ENCODE data around the gene NTF4. TPM values are rescaled to one million over a fixed set of nuclear protein-coding genes. Genes with fewer than 3 reads are reported as not detected.

NTF4 gene, protein sequence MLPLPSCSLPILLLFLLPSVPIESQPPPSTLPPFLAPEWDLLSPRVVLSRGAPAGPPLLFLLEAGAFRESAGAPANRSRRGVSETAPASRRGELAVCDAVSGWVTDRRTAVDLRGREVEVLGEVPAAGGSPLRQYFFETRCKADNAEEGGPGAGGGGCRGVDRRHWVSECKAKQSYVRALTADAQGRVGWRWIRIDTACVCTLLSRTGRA
- total RNA-seq: not detected

DNA sequence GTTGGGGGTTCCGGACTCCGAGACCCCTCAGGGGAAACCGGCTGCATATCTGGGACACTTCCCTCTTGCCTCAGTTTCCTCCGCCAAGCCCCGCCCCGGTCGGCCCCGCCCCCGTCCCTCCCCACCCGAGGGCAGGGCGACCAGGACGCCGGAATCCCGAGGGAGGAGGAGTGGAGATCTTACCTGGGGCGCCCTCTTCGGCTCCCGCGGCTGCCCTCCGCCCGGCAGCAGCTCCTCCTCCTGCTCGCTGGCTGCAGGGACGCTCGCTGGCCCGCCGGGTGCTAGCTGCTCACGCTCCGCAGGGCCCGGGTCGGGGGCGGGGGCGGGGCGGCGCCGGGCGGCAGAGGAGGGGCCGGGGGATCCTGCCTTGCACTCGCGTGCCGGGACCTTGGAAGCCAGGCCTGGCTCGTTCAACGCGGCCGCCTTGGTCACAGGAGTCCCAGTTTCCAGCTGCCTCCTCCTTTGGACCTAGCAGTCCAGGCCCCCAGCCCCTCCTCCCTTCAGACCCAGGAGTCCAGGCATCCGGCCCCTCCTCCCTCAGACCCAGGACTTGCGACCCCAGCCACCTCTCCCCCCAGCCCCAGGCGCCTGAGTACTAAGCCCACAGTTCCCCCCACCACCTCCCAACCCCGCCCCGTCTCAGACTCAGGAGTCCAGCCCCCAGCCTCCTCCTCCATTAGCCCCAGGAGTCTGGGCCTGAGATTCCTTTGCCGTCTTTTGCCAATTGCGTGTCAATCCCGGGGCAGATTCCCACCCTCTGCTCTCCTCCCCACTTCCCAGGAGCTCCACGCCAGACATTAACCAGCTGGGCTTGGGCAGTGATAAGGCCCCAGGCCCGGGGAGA lies at the start of gene NTF4:
NTF4 (minus strand) TSS at position 51 of the 844 bp plus-strand sequence. CDS start 2,821 bp downstream, outside the sequence.
- Mint-ChIP-seq H3K4me3 (no peak within 1 kb of the TSS), H3K4me1 (ENCODE audit: low read depth) (no peaks in the 10 kb centered on the region), H3K9me3 (no peaks in the 10 kb centered on the region), H3K36me3 (ENCODE audit: low read depth) (no peaks in the 10 kb centered on the region), H3K27me3 (peaks cover 51% of the 10 kb centered on the region), H3K27ac (no peak within 1 kb of the TSS)
- CTCF ChIA-PET: no interaction called here
- ATAC-seq: peak; percentile 45
- POLR2A ChIA-PET: no interaction called here
- no peak for DNase-seq
- TF ChIP-seq, protein P1, sequence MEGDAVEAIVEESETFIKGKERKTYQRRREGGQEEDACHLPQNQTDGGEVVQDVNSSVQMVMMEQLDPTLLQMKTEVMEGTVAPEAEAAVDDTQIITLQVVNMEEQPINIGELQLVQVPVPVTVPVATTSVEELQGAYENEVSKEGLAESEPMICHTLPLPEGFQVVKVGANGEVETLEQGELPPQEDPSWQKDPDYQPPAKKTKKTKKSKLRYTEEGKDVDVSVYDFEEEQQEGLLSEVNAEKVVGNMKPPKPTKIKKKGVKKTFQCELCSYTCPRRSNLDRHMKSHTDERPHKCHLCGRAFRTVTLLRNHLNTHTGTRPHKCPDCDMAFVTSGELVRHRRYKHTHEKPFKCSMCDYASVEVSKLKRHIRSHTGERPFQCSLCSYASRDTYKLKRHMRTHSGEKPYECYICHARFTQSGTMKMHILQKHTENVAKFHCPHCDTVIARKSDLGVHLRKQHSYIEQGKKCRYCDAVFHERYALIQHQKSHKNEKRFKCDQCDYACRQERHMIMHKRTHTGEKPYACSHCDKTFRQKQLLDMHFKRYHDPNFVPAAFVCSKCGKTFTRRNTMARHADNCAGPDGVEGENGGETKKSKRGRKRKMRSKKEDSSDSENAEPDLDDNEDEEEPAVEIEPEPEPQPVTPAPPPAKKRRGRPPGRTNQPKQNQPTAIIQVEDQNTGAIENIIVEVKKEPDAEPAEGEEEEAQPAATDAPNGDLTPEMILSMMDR (IDR thresholded peaks at IDR 0.05): no peak
- intact Hi-C loops (cut with micrococcal nuclease): no loop called here

DNA sequence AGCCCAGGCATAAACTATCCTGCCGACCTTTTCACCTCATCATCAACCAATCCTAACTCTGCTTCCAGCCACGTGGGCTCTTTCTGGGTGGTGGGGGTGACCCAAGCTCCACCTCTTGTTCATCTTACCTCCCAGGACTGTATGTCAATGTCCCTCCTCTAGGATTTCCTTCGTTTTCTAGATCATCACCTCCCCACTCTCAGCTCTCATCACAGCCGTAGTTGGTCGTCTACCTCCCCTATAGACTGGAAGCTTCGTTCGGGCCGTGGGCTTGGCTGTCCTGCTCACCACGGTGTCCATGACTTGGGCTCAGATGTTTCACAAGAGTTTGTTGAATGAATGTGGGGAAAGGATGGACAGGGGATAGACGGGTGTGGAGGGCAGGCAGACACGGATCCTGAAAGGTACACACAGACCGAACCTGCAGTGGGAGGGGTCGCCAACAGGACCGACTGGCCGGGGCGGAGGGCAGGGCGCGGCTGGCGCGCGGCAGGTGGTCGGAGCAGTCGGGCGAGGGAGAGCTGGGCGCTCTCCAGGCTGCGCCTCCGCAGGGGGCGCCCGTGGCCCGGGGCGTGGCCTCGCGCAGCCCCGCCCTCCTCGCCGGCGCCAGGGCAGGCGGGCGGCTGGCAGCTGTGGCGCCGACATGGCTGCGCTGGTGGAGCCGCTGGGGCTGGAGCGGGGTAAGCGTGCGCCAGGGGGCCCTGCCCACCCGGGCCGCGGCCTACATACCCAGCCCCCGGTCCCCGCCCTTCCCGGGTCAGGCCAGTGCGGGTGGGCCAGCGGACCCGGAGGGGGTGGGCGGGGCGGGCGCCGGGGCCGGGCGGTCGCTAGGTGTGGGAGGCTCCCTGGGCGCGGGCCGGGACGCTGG lies 49.4 kb upstream of the NTF4 start, which contains the start of gene LIN7B:
LIN7B (plus strand) TSS at position 609 of the 868 bp plus-strand sequence; CDS start at position 644, 35 bp downstream.
- ChIA-PET POLR2A (interaction anchor here (0.9 to 3.4 kb wide), 9 partner anchors 9 to 120 kb away, joined by 3 to 14 read pairs (median 5); partner anchors contain the start of genes GYS1 and RUVBL2), CTCF (interaction anchor here (0.7 to 5.3 kb wide), 25 partner anchors 8 to 120 kb away, joined by 3 to 41 read pairs (median 7); partner anchors contain the start of genes GYS1 and RUVBL2)
- Mint-ChIP-seq H3K27me3 (no peaks in the 10 kb centered on the region), H3K9me3 (no peaks in the 10 kb centered on the region), H3K4me1 (ENCODE audit: low read depth) (peaks cover 28% of the 10 kb centered on the region), H3K4me3 (peak within 1 kb of the TSS; percentile 78), H3K27ac (peak within 1 kb of the TSS; percentile 21), H3K36me3 (ENCODE audit: low read depth) (peaks cover 10% of the 10 kb centered on the region)
- TF ChIP-seq, protein P1 (IDR thresholded peaks at IDR 0.05): peak; percentile 72
- ATAC-seq: peak; percentile 71
- peak; percentile 69 for DNase-seq
- intact Hi-C loops (cut with micrococcal nuclease): no loop called here

DNA sequence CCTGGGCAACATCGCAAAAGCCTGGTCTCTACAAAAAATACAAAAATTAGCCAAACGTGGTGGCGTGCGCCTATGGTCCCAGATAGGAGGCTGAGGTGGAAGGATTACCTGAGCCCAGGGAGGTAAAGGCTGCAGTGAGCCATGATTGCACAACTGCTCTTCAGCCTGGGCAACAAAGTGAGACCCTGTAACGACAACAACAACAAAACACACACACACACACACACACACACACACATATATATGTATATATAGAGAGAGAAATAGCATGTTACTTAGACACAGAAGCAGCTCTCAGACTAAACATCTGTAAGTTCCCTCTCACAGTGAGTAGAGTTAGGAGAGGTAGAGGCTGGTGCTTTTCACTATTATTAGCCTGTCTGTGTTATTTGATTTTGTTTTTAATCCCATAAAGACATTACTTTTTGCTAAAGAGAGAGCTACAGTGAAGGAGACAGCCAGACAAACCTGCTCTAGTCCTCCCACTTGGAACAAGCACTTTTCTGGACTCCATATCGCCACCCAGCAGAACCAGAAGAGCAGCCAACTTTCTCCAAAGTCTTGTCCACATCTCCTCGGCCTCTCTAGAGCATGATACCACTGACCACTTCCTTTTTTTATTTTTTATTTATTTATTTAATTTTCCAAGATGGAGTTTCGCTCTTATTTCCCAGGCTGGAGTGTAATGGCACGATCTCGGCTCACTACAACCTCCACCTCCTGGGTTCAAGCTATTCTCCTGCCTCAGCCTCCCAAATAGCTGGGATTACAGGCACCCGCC lies 46.8 kb upstream of the NTF4 start:
- intact Hi-C loops (cut with micrococcal nuclease): no loop called here
- no peak for ATAC-seq
- H3K4me3 Mint-ChIP-seq: no peak overlapping the region
- no peaks in the 10 kb centered on the region for H3K9me3 Mint-ChIP-seq
- no peak for DNase-seq
- TF ChIP-seq, protein P1 (IDR thresholded peaks at IDR 0.05): no peak
- peaks cover 16% of the 10 kb centered on the region for H3K4me1 Mint-ChIP-seq (ENCODE audit: low read depth)
- CTCF ChIA-PET: interaction anchor here (1.2 to 4.8 kb wide), 2 partner anchors 13 to 15 kb away, joined by 6 to 30 read pairs; no protein-coding TSS in a partner anchor
- H3K36me3 Mint-ChIP-seq (ENCODE audit: low read depth): peaks cover 23% of the 10 kb centered on the region
- H3K27me3 Mint-ChIP-seq: no peaks in the 10 kb centered on the region
- POLR2A ChIA-PET: interaction anchor here (0.7 kb wide), 2 partner anchors 9 to 16 kb away, joined by 3 to 4 read pairs; no protein-coding TSS in a partner anchor
- H3K27ac Mint-ChIP-seq: no peak overlapping the region

DNA sequence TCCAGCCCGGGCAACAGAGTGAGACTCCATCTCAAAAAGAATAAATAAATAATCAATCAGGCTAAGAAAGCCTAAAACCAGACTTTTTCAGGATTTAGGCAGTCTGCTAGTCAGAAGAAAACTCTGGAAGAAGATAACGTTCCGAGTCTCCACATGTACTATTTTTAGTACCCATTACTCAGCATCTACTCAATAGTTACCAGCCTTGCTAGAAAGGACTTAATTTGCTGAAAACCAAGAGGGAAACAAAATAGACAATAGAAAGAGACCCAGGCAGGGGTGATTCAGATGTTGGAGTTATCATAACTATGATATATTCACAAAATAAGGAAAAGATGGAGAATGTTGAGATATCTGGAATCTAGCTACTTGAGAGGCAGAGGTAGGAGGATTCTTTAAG lies 45.9 kb upstream of the NTF4 start:
- ChIA-PET CTCF (interaction anchor here (4.8 kb wide), 1 partner anchor 12 kb away, joined by 30 read pairs; no protein-coding TSS in a partner anchor), POLR2A (interaction anchor here (2.0 kb wide), 1 partner anchor 16 kb away, joined by 6 read pairs; no protein-coding TSS in a partner anchor)
- H3K4me3 Mint-ChIP-seq: no peak overlapping the region
- no peaks in the 10 kb centered on the region for H3K27me3 Mint-ChIP-seq
- no peaks in the 10 kb centered on the region for H3K9me3 Mint-ChIP-seq
- intact Hi-C loops (cut with micrococcal nuclease): no loop called here
- H3K27ac Mint-ChIP-seq: no peak overlapping the region
- peaks cover 18% of the 10 kb centered on the region for H3K4me1 Mint-ChIP-seq (ENCODE audit: low read depth)
- DNase-seq: no peak
- TF ChIP-seq, protein P1 (IDR thresholded peaks at IDR 0.05): no peak
- ATAC-seq: no peak
- H3K36me3 Mint-ChIP-seq (ENCODE audit: low read depth): peaks cover 26% of the 10 kb centered on the region

Data from activated CD8-positive, alpha-beta T cell treated with anti-CD3 and anti-CD28 coated beads for 36 hours (primary cell).